Measurements from ENCODE around the gene FLNC.
A peak's percentile ranks its signal among the peaks of the same experiment; 100 is the strongest.

FLNC gene

GRCh38 chr7:128832880-128833147 is 2.6 kb downstream of the FLNC start:
- DNase-seq = no peak

- DNase-seq = no peak
Observed at GRCh38 chr7:128833148-128833945, 3.1 kb downstream of the FLNC start.

GRCh38 chr7:128833946-128834325 is 3.7 kb downstream of the FLNC start:
- DNase-seq = no peak

GRCh38 chr7:128835231-128835751 is 5.1 kb downstream of the FLNC start:
- DNase-seq = no peak

GRCh38 chr7:128835790-128836641 is 5.8 kb downstream of the FLNC start:
- DNase-seq = no peak

GRCh38 chr7:128836729-128837348 is 6.6 kb downstream of the FLNC start:
- no peak for DNase-seq

GRCh38 chr7:128837521-128837921 is 7.3 kb downstream of the FLNC start:
- no peak for DNase-seq

- no peak for DNase-seq
Observed at GRCh38 chr7:128838109-128838779, 8.0 kb downstream of the FLNC start.

GRCh38 chr7:128838981-128839731 is 8.9 kb downstream of the FLNC start:
- DNase-seq = no peak

- DNase-seq = no peak
Observed at GRCh38 chr7:128839751-128840177, 9.6 kb downstream of the FLNC start.

- DNase-seq = no peak
Observed at GRCh38 chr7:128840326-128841170, 10.3 kb downstream of the FLNC start.

- DNase-seq = no peak
Observed at GRCh38 chr7:128841171-128841690, 11.0 kb downstream of the FLNC start.

GRCh38 chr7:128841921-128842673 is 11.9 kb downstream of the FLNC start:
- peak; percentile 78 for DNase-seq

GRCh38 chr7:128842674-128843641 is 12.8 kb downstream of the FLNC start:
- DNase-seq = no peak

GRCh38 chr7:128843938-128844621 is 13.9 kb downstream of the FLNC start:
- DNase-seq = no peak

- DNase-seq = no peak
Observed at GRCh38 chr7:128844777-128845311, 14.6 kb downstream of the FLNC start.

GRCh38 chr7:128845475-128845874 is 15.3 kb downstream of the FLNC start:
- no peak for DNase-seq

- DNase-seq = no peak
Observed at GRCh38 chr7:128845987-128846386, 15.8 kb downstream of the FLNC start.

All from 8988T (cell line).